RWPE2 (cell line): ENCODE results near the gene GNG14.
A peak's percentile ranks its signal among the peaks of the same experiment; 100 is the strongest.

Source experiments
- ATAC-seq: fragments of 200-7000 bp; cut with Tn5 transposase; 3 replicates; pipeline ENCODE4 v1.9.1; 2021; ENCODE audit warnings: low read depth
- DNase-seq: peaks from one replicate; pipeline ENCODE4 v3.0.0-alpha.2; 2020; ENCODE audit warnings: low spot score
- H3K27ac ChIP-seq: fragments of 450-650 bp; 2 replicates; pipeline ENCODE4 v1.5.1; 2017; ENCODE audit warnings: mild to moderate bottlenecking; ENCODE audit not compliant: poor library complexity, severe bottlenecking
- H3K27me3 ChIP-seq: fragments of 250-450 bp; sonication (Bioruptor Pico); 2 replicates; pipeline ENCODE4 v1.5.1; 2021; ENCODE audit warnings: mild to moderate bottlenecking, moderate library complexity; ENCODE audit not compliant: insufficient read depth, poor library complexity, severe bottlenecking
- H3K36me3 ChIP-seq: fragments of 250-450 bp; sonication (Bioruptor Pico); 2 replicates; pipeline ENCODE4 v1.5.1; 2020; ENCODE audit warnings: low read depth, mild to moderate bottlenecking, moderate library complexity
- H3K4me1 ChIP-seq: fragments of 250-450 bp; sonication (Bioruptor Pico); 2 replicates; pipeline ENCODE4 v1.5.1; 2021; ENCODE audit warnings: mild to moderate bottlenecking, moderate library complexity; ENCODE audit not compliant: insufficient read depth, poor library complexity, severe bottlenecking
- H3K4me3 ChIP-seq: fragments of 250-450 bp; sonication (Bioruptor Pico); 2 replicates; pipeline ENCODE4 v1.5.1; 2021; ENCODE audit warnings: mild to moderate bottlenecking, moderate library complexity; ENCODE audit not compliant: severe bottlenecking
- H3K9me3 ChIP-seq: fragments of 250-450 bp; sonication (Bioruptor Pico); 2 replicates; pipeline ENCODE4 v1.5.1; 2021; ENCODE audit warnings: mild to moderate bottlenecking, moderate library complexity; ENCODE audit not compliant: severe bottlenecking
- CTCF ChIP-seq: fragments of 450-650 bp; IDR thresholded peaks from one replicate; pipeline ENCODE4 v1.5.1; 2017; ENCODE audit warnings: mild to moderate bottlenecking, moderate library complexity; ENCODE audit not compliant: poor library complexity, severe bottlenecking

GNG14 gene

GRCh38 chr19:12666265-12667048 is 21.3 kb upstream of the GNG14 start, which contains the start of the genes MAN2B1 and WDR83:
MAN2B1 (minus strand) TSS chr19:12666742; CDS start chr19:12666701, 41 bp downstream.
WDR83 (plus strand) TSS chr19:12666807; CDS start chr19:12669791, 2,984 bp downstream.
- peak within 1 kb of the TSS; percentile 77 for H3K4me3 ChIP-seq
- peaks cover 22% of the 10 kb centered on the region for H3K36me3 ChIP-seq
- ATAC-seq (peak; percentile 82), DNase-seq (no peak)
- H3K9me3 ChIP-seq, result no peaks in the 10 kb centered on the region
- no peaks in the 10 kb centered on the region for H3K27me3 ChIP-seq
- no peaks in the 10 kb centered on the region for H3K4me1 ChIP-seq
- no peak for TF ChIP-seq CTCF
- H3K27ac ChIP-seq, result no peak within 1 kb of the TSS

GRCh38 chr19:12667731-12668302 is 20.0 kb upstream of the GNG14 start:
- TF ChIP-seq CTCF, result no peak
- H3K4me3 ChIP-seq, result no peak overlapping the region
- DNase-seq, result no peak

GRCh38 chr19:12668346-12668745 is 19.5 kb upstream of the GNG14 start:
- Histone ChIP-seq H3K27me3 (no peaks in the 10 kb centered on the region), H3K9me3 (no peaks in the 10 kb centered on the region), H3K27ac (peak overlapping the region; percentile 76), H3K4me1 (no peaks in the 10 kb centered on the region), H3K4me3 (peak overlapping the region; percentile 82), H3K36me3 (peaks cover 25% of the 10 kb centered on the region)
- ATAC-seq (no peak), DNase-seq (no peak)
- TF ChIP-seq CTCF, result no peak

More at GRCh38 chr19:12667731-12668302, 20.0 kb upstream of the GNG14 start:
- Histone ChIP-seq H3K9me3 (no peaks in the 10 kb centered on the region), H3K27ac (no peak overlapping the region), H3K4me1 (no peaks in the 10 kb centered on the region), H3K27me3 (no peaks in the 10 kb centered on the region), H3K36me3 (peaks cover 29% of the 10 kb centered on the region)
- ATAC-seq, result no peak

- Histone ChIP-seq H3K27ac (peak overlapping the region; percentile 76), H3K4me3 (peak overlapping the region; percentile 82), H3K4me1 (no peaks in the 10 kb centered on the region), H3K27me3 (no peaks in the 10 kb centered on the region), H3K9me3 (no peaks in the 10 kb centered on the region), H3K36me3 (peaks cover 26% of the 10 kb centered on the region)
- no peak for TF ChIP-seq CTCF
- peak; percentile 17 for ATAC-seq
- no peak for DNase-seq
Observed at GRCh38 chr19:12668932-12669269, 18.9 kb upstream of the GNG14 start.
